ENCODE measurements around the gene PFDN6.

DNA sequence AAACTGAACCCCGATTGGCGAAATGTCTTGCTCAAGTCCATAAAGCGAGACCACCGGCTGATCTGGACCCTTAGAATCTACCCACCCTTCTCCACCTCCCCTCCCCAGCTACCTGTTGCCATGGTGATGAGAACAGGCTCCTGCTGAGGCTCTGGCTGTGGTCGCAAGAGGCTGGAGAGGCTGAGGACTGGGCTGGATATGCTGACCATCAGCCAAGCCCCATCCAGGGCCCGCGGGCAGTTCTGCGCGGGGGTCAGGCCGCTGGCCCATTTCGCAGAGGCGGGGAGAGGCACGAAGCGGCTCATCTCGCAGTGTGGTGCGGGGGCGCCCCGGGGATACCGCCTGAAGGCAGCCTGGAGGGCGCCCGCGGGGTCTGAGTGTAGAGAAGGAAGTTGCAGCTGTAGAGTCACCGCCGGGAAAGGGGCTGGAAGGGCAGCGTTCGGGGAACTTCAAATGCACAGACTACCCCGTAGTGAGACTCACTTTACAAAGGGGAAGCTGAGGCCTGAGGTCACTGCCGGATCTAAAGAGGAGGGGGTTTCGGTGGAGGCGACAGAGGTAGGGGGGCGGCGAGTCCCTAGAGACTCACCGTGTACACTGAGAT is 23.8 kb downstream of the PFDN6 start:
- TF ChIP-seq POLR2A (IDR thresholded peaks at IDR 0.05) (no peak), POLR2AphosphoS5 (IDR thresholded peaks at IDR 0.05) (no peak), EP300 (IDR thresholded peaks at IDR 0.05) (no peak)
- TF ChIP-seq, protein P1, sequence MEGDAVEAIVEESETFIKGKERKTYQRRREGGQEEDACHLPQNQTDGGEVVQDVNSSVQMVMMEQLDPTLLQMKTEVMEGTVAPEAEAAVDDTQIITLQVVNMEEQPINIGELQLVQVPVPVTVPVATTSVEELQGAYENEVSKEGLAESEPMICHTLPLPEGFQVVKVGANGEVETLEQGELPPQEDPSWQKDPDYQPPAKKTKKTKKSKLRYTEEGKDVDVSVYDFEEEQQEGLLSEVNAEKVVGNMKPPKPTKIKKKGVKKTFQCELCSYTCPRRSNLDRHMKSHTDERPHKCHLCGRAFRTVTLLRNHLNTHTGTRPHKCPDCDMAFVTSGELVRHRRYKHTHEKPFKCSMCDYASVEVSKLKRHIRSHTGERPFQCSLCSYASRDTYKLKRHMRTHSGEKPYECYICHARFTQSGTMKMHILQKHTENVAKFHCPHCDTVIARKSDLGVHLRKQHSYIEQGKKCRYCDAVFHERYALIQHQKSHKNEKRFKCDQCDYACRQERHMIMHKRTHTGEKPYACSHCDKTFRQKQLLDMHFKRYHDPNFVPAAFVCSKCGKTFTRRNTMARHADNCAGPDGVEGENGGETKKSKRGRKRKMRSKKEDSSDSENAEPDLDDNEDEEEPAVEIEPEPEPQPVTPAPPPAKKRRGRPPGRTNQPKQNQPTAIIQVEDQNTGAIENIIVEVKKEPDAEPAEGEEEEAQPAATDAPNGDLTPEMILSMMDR (IDR thresholded peaks at IDR 0.05), result no peak
